ENCODE measurements around the gene HCRTR2.
"Not testable (repeated sequence)": the region's sequence is repeated elsewhere in the genome, so short reads cannot be mapped to it uniquely, and the experiment has no call there.

Gene HCRTR2

GRCh38 chr6:55277646-55278045 lies 103.3 kb downstream of the HCRTR2 start:
- Histone ChIP-seq H3K79me2 (ENCODE audit: control insufficient read depth, insufficient read depth, low read length, unreplicated experiment) (no peaks in the 10 kb centered on the region), H3K27me3 (ENCODE audit: insufficient read depth, low read length) (peaks cover 6% of the 10 kb centered on the region; the same call in 1 of the 2 replicates), H3K4me1 (ENCODE audit: control insufficient read depth, insufficient read depth, low read length, unreplicated experiment) (no peaks in the 10 kb centered on the region), H3K36me3 (ENCODE audit: insufficient read depth, low read length) (no peaks in the 10 kb centered on the region), H2AFZ (ENCODE audit: low read length, unreplicated experiment) (no peak overlapping the region), H3K27ac (ENCODE audit: low read depth, low read length) (no peak overlapping the region), H3K4me3 (ENCODE audit: low read depth, low read length) (no peak overlapping the region)

GRCh38 chr6:55281215-55281614 lies 106.9 kb downstream of the HCRTR2 start:
- Histone ChIP-seq H3K79me2 (ENCODE audit: control insufficient read depth, insufficient read depth, low read length, unreplicated experiment) (no peaks in the 10 kb centered on the region), H3K36me3 (ENCODE audit: insufficient read depth, low read length) (no peaks in the 10 kb centered on the region), H2AFZ (ENCODE audit: low read length, unreplicated experiment) (no peak overlapping the region), H3K27me3 (ENCODE audit: insufficient read depth, low read length) (peaks cover 13% of the 10 kb centered on the region), H3K4me3 (ENCODE audit: low read depth, low read length) (no peak overlapping the region), H3K4me1 (ENCODE audit: control insufficient read depth, insufficient read depth, low read length, unreplicated experiment) (no peaks in the 10 kb centered on the region), H3K27ac (ENCODE audit: low read depth, low read length) (no peak overlapping the region)

- Histone ChIP-seq H3K4me3 (ENCODE audit: low read depth, low read length) (no peak overlapping the region), H2AFZ (ENCODE audit: low read length, unreplicated experiment) (no peak overlapping the region), H3K79me2 (ENCODE audit: control insufficient read depth, insufficient read depth, low read length, unreplicated experiment) (no peaks in the 10 kb centered on the region), H3K27me3 (ENCODE audit: insufficient read depth, low read length) (peaks cover 13% of the 10 kb centered on the region), H3K27ac (ENCODE audit: low read depth, low read length) (no peak overlapping the region), H3K36me3 (ENCODE audit: insufficient read depth, low read length) (no peaks in the 10 kb centered on the region), H3K4me1 (ENCODE audit: control insufficient read depth, insufficient read depth, low read length, unreplicated experiment) (no peaks in the 10 kb centered on the region)
Measured at GRCh38 chr6:55282115-55282514, 107.8 kb downstream of the HCRTR2 start.

GRCh38 chr6:55286824-55287223 lies 112.5 kb downstream of the HCRTR2 start:
- Histone ChIP-seq H2AFZ (ENCODE audit: low read length, unreplicated experiment) (no peak overlapping the region), H3K27ac (ENCODE audit: low read depth, low read length) (no peak overlapping the region), H3K4me1 (ENCODE audit: control insufficient read depth, insufficient read depth, low read length, unreplicated experiment) (no peaks in the 10 kb centered on the region), H3K27me3 (ENCODE audit: insufficient read depth, low read length) (peaks cover 7% of the 10 kb centered on the region; the same call in 1 of the 2 replicates), H3K79me2 (ENCODE audit: control insufficient read depth, insufficient read depth, low read length, unreplicated experiment) (no peaks in the 10 kb centered on the region), H3K4me3 (ENCODE audit: low read depth, low read length) (no peak overlapping the region), H3K36me3 (ENCODE audit: insufficient read depth, low read length) (no peaks in the 10 kb centered on the region)

GRCh38 chr6:55290736-55291135 lies 116.4 kb downstream of the HCRTR2 start:
- Histone ChIP-seq H3K27me3 (ENCODE audit: insufficient read depth, low read length) (no peaks in the 10 kb centered on the region), H3K79me2 (ENCODE audit: control insufficient read depth, insufficient read depth, low read length, unreplicated experiment) (no peaks in the 10 kb centered on the region), H3K4me3 (ENCODE audit: low read depth, low read length) (no peak overlapping the region), H3K36me3 (ENCODE audit: insufficient read depth, low read length) (no peaks in the 10 kb centered on the region), H2AFZ (ENCODE audit: low read length, unreplicated experiment) (no peak overlapping the region), H3K4me1 (ENCODE audit: control insufficient read depth, insufficient read depth, low read length, unreplicated experiment) (no peaks in the 10 kb centered on the region), H3K27ac (ENCODE audit: low read depth, low read length) (no peak overlapping the region)

- Histone ChIP-seq H3K79me2 (ENCODE audit: control insufficient read depth, insufficient read depth, low read length, unreplicated experiment) (no peaks in the 10 kb centered on the region), H3K36me3 (ENCODE audit: insufficient read depth, low read length) (no peaks in the 10 kb centered on the region), H2AFZ (ENCODE audit: low read length, unreplicated experiment) (no peak overlapping the region), H3K27me3 (ENCODE audit: insufficient read depth, low read length) (no peaks in the 10 kb centered on the region), H3K27ac (ENCODE audit: low read depth, low read length) (no peak overlapping the region), H3K4me1 (ENCODE audit: control insufficient read depth, insufficient read depth, low read length, unreplicated experiment) (no peaks in the 10 kb centered on the region), H3K4me3 (ENCODE audit: low read depth, low read length) (no peak overlapping the region)
Measured at GRCh38 chr6:55293116-55293515, 118.8 kb downstream of the HCRTR2 start.

- H3K27ac ChIP-seq (ENCODE audit: low read depth, low read length); H3K27me3 ChIP-seq (ENCODE audit: insufficient read depth, low read length); H3K4me3 ChIP-seq (ENCODE audit: low read depth, low read length); H2AFZ ChIP-seq (ENCODE audit: low read length, unreplicated experiment); H3K79me2 ChIP-seq (ENCODE audit: control insufficient read depth, insufficient read depth, low read length, unreplicated experiment); H3K36me3 ChIP-seq (ENCODE audit: insufficient read depth, low read length); H3K4me1 ChIP-seq (ENCODE audit: control insufficient read depth, insufficient read depth, low read length, unreplicated experiment): not testable (repeated sequence)
Measured at GRCh38 chr6:55297214-55297613, 122.9 kb downstream of the HCRTR2 start.

GRCh38 chr6:55299286-55299985 lies 125.1 kb downstream of the HCRTR2 start:
- no peak overlapping the region for H2AFZ ChIP-seq (ENCODE audit: low read length, unreplicated experiment)
- H3K36me3 ChIP-seq (ENCODE audit: insufficient read depth, low read length): no peaks in the 10 kb centered on the region
- no peaks in the 10 kb centered on the region for H3K79me2 ChIP-seq (ENCODE audit: control insufficient read depth, insufficient read depth, low read length, unreplicated experiment)
- H3K4me1 ChIP-seq (ENCODE audit: control insufficient read depth, insufficient read depth, low read length, unreplicated experiment): no peaks in the 10 kb centered on the region
- no peak overlapping the region for H3K27ac ChIP-seq (ENCODE audit: low read depth, low read length)
- H3K27me3 ChIP-seq (ENCODE audit: insufficient read depth, low read length): peaks cover 10% of the 10 kb centered on the region; the same call in 1 of the 2 replicates
- no peak overlapping the region for H3K4me3 ChIP-seq (ENCODE audit: low read depth, low read length)

- Histone ChIP-seq H3K36me3 (ENCODE audit: insufficient read depth, low read length) (no peaks in the 10 kb centered on the region), H3K27ac (ENCODE audit: low read depth, low read length) (no peak overlapping the region)
Measured at GRCh38 chr6:55304747-55305146, 130.4 kb downstream of the HCRTR2 start.

GRCh38 chr6:55319961-55320695 lies 145.8 kb downstream of the HCRTR2 start:
- no peak overlapping the region for H3K27ac ChIP-seq (ENCODE audit: low read depth, low read length)
- no peaks in the 10 kb centered on the region for H3K79me2 ChIP-seq (ENCODE audit: control insufficient read depth, insufficient read depth, low read length, unreplicated experiment)
- no peaks in the 10 kb centered on the region for H3K36me3 ChIP-seq (ENCODE audit: insufficient read depth, low read length)
- H3K4me1 ChIP-seq (ENCODE audit: control insufficient read depth, insufficient read depth, low read length, unreplicated experiment): no peaks in the 10 kb centered on the region
- no peak overlapping the region for H3K4me3 ChIP-seq (ENCODE audit: low read depth, low read length)
- H2AFZ ChIP-seq (ENCODE audit: low read length, unreplicated experiment): no peak overlapping the region
- H3K27me3 ChIP-seq (ENCODE audit: insufficient read depth, low read length): peaks cover 51% of the 10 kb centered on the region

More at GRCh38 chr6:55304747-55305146, 130.4 kb downstream of the HCRTR2 start:
- Histone ChIP-seq H3K4me3 (ENCODE audit: low read depth, low read length) (no peak overlapping the region), H3K79me2 (ENCODE audit: control insufficient read depth, insufficient read depth, low read length, unreplicated experiment) (no peaks in the 10 kb centered on the region), H2AFZ (ENCODE audit: low read length, unreplicated experiment) (no peak overlapping the region), H3K27me3 (ENCODE audit: insufficient read depth, low read length) (peaks cover 17% of the 10 kb centered on the region; the same call in 1 of the 2 replicates), H3K4me1 (ENCODE audit: control insufficient read depth, insufficient read depth, low read length, unreplicated experiment) (no peaks in the 10 kb centered on the region)

- Histone ChIP-seq H3K27me3 (ENCODE audit: insufficient read depth, low read length) (peaks cover 56% of the 10 kb centered on the region), H3K27ac (ENCODE audit: low read depth, low read length) (no peak overlapping the region), H3K4me3 (ENCODE audit: low read depth, low read length) (no peak overlapping the region), H3K4me1 (ENCODE audit: control insufficient read depth, insufficient read depth, low read length, unreplicated experiment) (no peaks in the 10 kb centered on the region), H2AFZ (ENCODE audit: low read length, unreplicated experiment) (no peak overlapping the region), H3K36me3 (ENCODE audit: insufficient read depth, low read length) (no peaks in the 10 kb centered on the region), H3K79me2 (ENCODE audit: control insufficient read depth, insufficient read depth, low read length, unreplicated experiment) (no peaks in the 10 kb centered on the region)
Measured at GRCh38 chr6:55320696-55321086, 146.4 kb downstream of the HCRTR2 start.

All from ACC112 (cell line).